HepG2 (cell line): ENCODE measurements around the gene PRKACB. TPM values are rescaled to one million over a fixed set of nuclear protein-coding genes. Genes with fewer than 3 reads are reported as not detected.

Source experiments
- ATAC-seq: fragments of 200-7000 bp; cut with Tn5 transposase; 3 replicates; pipeline ENCODE4 v1.9.1; 2020; ENCODE audit warnings: mild to moderate bottlenecking, moderate library complexity
- BruUV-seq: library from RNA; stranded (reverse); fragments of 400-500 nt; replicated peaks from 2 replicates; lab custom pipeline; 2021; lab: Mats Ljungman, UMichigan
- CTCF ChIA-PET: fragments of 300-600 bp; formaldehyde crosslinking; extraction: SDS; loops from one replicate; lab custom pipeline; 2021; ENCODE audit warnings: low total read pairs, inconsistent platforms, low intra/inter-chr PET ratio; lab: Yijun Ruan, JAX
- POLR2A ChIA-PET: fragments of 350-600 bp; sonication (Branson Sonifier 250); formaldehyde crosslinking; loops from one replicate; lab custom pipeline; 2020; ENCODE audit warnings: antibody characterized with exemption, inconsistent platforms; lab: Yijun Ruan, JAX
- DNase-seq: peaks from one replicate; pipeline ENCODE4 v3.0.0-alpha.2; 2015; ENCODE audit warnings: low spot score
- FAIRE-seq: peaks from 3 replicates; lab custom pipeline; 2011; peaks lifted over from hg19 to GRCh38; lab: Jason Lieb, UNC
- H2AFZ ChIP-seq: one replicate; pipeline ENCODE4 v1.6.1; 2011; ENCODE audit warnings: low read length, inconsistent platforms
- H3K27ac ChIP-seq: fragments of 300-600 bp; 3 replicates; pipeline ENCODE4 v1.8.0; 2011; ENCODE audit warnings: mixed run types, mild to moderate bottlenecking, mixed read lengths, low read length, inconsistent platforms; ENCODE audit not compliant: insufficient read depth; ENCODE audit errors: extremely low read length
- H3K27me3 ChIP-seq, 2 experiments: fragments of 200-600 bp in 1 of 2; 2 replicates in 1 of 2; 3 replicates in 1 of 2; pipeline versions ENCODE4 v1.6.0 to v1.8.0; 2011; ENCODE audit warnings: low read length in 2 of 2, mild to moderate bottlenecking in 2 of 2, moderate library complexity in 2 of 2, inconsistent platforms in 1 of 2; ENCODE audit not compliant: insufficient read depth in 2 of 2, control insufficient read depth in 1 of 2
- H3K36me3 ChIP-seq, 2 experiments: fragments of 200-600 bp in 1 of 2; replicated peaks in 1 of 2; 2 replicates in 1 of 2; 3 replicates in 1 of 2; pipeline versions ENCODE4 v1.5.1 to v1.8.0; 2011; ENCODE audit warnings: low read length in 2 of 2, inconsistent platforms in 1 of 2; ENCODE audit not compliant: insufficient read depth in 2 of 2, control insufficient read depth in 1 of 2
- H3K4me1 ChIP-seq: 2 replicates; pipeline ENCODE4 v1.5.1; 2012; ENCODE audit warnings: low read length, inconsistent platforms; ENCODE audit not compliant: insufficient read depth
- H3K4me2 ChIP-seq: 2 replicates; pipeline ENCODE4 v1.6.0; 2011; ENCODE audit warnings: low read depth, low read length, inconsistent platforms
- H3K4me3 ChIP-seq, 3 experiments: fragments of 200-600 bp in 1 of 3; sonication (generic), shearing (Covaris generic) in 1 of 3; replicated peaks in 1 of 3; 2 replicates each; pipeline ENCODE4 v1.5.1; 2011 to 2016; ENCODE audit warnings: low read length in 3 of 3, inconsistent platforms in 2 of 3, low read depth in 2 of 3, mild to moderate bottlenecking in 2 of 3, control low read depth in 1 of 3, mixed read lengths in 1 of 3; ENCODE audit not compliant: insufficient read depth in 1 of 3
- H3K79me2 ChIP-seq: one replicate; pipeline ENCODE4 v1.6.1; 2011; ENCODE audit warnings: low read length, inconsistent platforms; ENCODE audit not compliant: insufficient read depth
- H3K9ac ChIP-seq: 2 replicates; pipeline ENCODE4 v1.6.0; 2011; ENCODE audit warnings: mild to moderate bottlenecking, low read depth, low read length, inconsistent platforms; ENCODE audit not compliant: insufficient read depth
- H3K9me3 ChIP-seq: 2 replicates; pipeline ENCODE4 v1.5.1; 2012; ENCODE audit warnings: mild to moderate bottlenecking, low read length
- H4K20me1 ChIP-seq: 2 replicates; pipeline ENCODE4 v1.6.0; 2011; ENCODE audit warnings: inconsistent platforms, mild to moderate bottlenecking, low read length, moderate library complexity; ENCODE audit not compliant: insufficient read depth
- ARNTL ChIP-seq: sonication (generic); formaldehyde crosslinking; IDR thresholded peaks from 2 replicates; pipeline ENCODE4 v1.4.0; 2020; ENCODE audit warnings: mild to moderate bottlenecking, missing genetic modification reagents
- CBX1 ChIP-seq: IDR thresholded peaks from one replicate; pipeline ENCODE4 v1.6.1; 2016; ENCODE audit warnings: antibody characterized with exemption, low read depth
- FOXK1 ChIP-seq: sonication (generic); formaldehyde crosslinking; IDR thresholded peaks from 2 replicates; pipeline ENCODE4 v1.4.0; 2020; ENCODE audit warnings: low read depth, missing genetic modification reagents, borderline replicate concordance
- NONO ChIP-seq, 2 experiments: fragments of 450-650 bp in 1 of 2; sonication (generic) in 1 of 2; formaldehyde crosslinking in 1 of 2; IDR thresholded peaks in 1 of 2; conservative IDR thresholded peaks in 1 of 2; 2 replicates each; pipeline versions ENCODE4 v1.6.1 to v1.8.0; 2017 to 2022; ENCODE audit warnings: mild to moderate bottlenecking in 1 of 2, missing genetic modification reagents in 1 of 2, moderate library complexity in 1 of 2
- PAXIP1 ChIP-seq: sonication (generic); formaldehyde crosslinking; conservative IDR thresholded peaks from 2 replicates; pipeline ENCODE4 v1.4.0; 2020; ENCODE audit warnings: mild to moderate bottlenecking, missing genetic modification reagents, moderate library complexity
- PCBP2 ChIP-seq: fragments of 200-400 bp; formaldehyde crosslinking; optimal IDR thresholded peaks from 2 replicates; pipeline ENCODE3; 2018; ENCODE audit warnings: low read length, low read depth; ENCODE audit not compliant: poor library complexity, severe bottlenecking
- PHB2 ChIP-seq: fragments of 450-650 bp; IDR thresholded peaks from 2 replicates; pipeline ENCODE4 v1.6.1; 2018; ENCODE audit not compliant: partially characterized antibody
- ZNF234 ChIP-seq: sonication (generic); formaldehyde crosslinking; conservative IDR thresholded peaks from 2 replicates; pipeline ENCODE4 v1.5.1; 2020; ENCODE audit warnings: mild to moderate bottlenecking, missing genetic modification reagents
- ZNF260 ChIP-seq: sonication (generic); formaldehyde crosslinking; IDR thresholded peaks from 2 replicates; pipeline ENCODE4 v1.4.0; 2020; ENCODE audit warnings: missing genetic modification reagents, low read depth, mild to moderate bottlenecking, borderline replicate concordance
- ZNF598 ChIP-seq: sonication (generic); formaldehyde crosslinking; IDR thresholded peaks from 2 replicates; pipeline ENCODE4 v1.5.1; 2020; ENCODE audit warnings: mild to moderate bottlenecking, missing genetic modification reagents, borderline replicate concordance
- ZNF747 ChIP-seq: sonication (generic); formaldehyde crosslinking; IDR thresholded peaks from 2 replicates; pipeline ENCODE4 v1.8.1; 2023; ENCODE audit warnings: missing genetic modification reagents, mild to moderate bottlenecking, borderline replicate concordance
- in situ Hi-C: cut with HindIII; loops from 2 replicates; pipeline ENCODE4 v1.10.0; 2017; ENCODE audit warnings: low pct_unique_long_range_greater_than_20kb; ENCODE audit not compliant: extremely low pct_ligation_motif_present
- intact Hi-C: fragments of 100-400 bp; cut with micrococcal nuclease; formaldehyde crosslinking; loops from one replicate; pipeline ENCODE4 v1.10.0; 2022; ENCODE audit not compliant: unreplicated experiment
- polyA plus RNA-seq, 8 experiments: library from polyadenylated mRNA; depleted of rRNA in 3 of 8; stranded (reverse) in 7 of 8; unstranded in 1 of 8; fragments of >200 nt; fragmentation: Illumina TruSeq in 4 of 8; extraction: Trizol in 4 of 8; gene quantifications; 2 replicates each; pipeline versions ENCODE4 v1.2.1 to v1.2.3, GENCODE V29; 2011 to 2016; ENCODE audit warnings: low read depth in 4 of 8, missing spikeins in 1 of 8, mixed read lengths in 1 of 8; ENCODE audit not compliant: insufficient read depth in 1 of 8
- total RNA-seq, 5 experiments: library from RNA; depleted of rRNA; stranded (reverse); fragments of >200 nt; fragmentation: Illumina TruSeq; extraction: Trizol; gene quantifications; 2 replicates each; pipeline ENCODE4 v1.2.3, GENCODE V29; 2016; ENCODE audit warnings: low read depth in 1 of 5

The PRKACB gene
- total and polyA plus RNA-seq, 2 of the 13 experiments (the other 11 are each of a cell fraction or from before 2014, with no cell fraction given) = 3.5 to 5.8 TPM

GRCh38 chr1:84217239-84217638, 73.2 kb downstream of the PRKACB start:
- Histone ChIP-seq H3K79me2 (no peaks in the 10 kb centered on the region), H4K20me1 (no peaks in the 10 kb centered on the region), H2AFZ (no peak overlapping the region), H3K9ac (no peak overlapping the region), H3K27me3 (no peaks in the 10 kb centered on the region), H3K4me3 (no peak overlapping the region), H3K9me3 (no peaks in the 10 kb centered on the region), H3K4me2 (no peak overlapping the region), H3K36me3 (no peaks in the 10 kb centered on the region), H3K4me1 (no peaks in the 10 kb centered on the region), H3K27ac (no peak overlapping the region)
- DNase-seq = no peak
- no TSS peak for BruUV-seq
- in situ Hi-C loops = no loop called here
- CTCF ChIA-PET = no interaction called here
- POLR2A ChIA-PET = no interaction called here
- no peak for FAIRE-seq
- TF ChIP-seq PCBP2 = no peak
- TF ChIP-seq ZNF747 (CRISPR knock-in tag) = no peak
- no peak for TF ChIP-seq PHB2
- TF ChIP-seq FOXK1 (CRISPR knock-in tag) = no peak
- TF ChIP-seq ARNTL (CRISPR knock-in tag) = no peak
- TF ChIP-seq PAXIP1 (CRISPR knock-in tag) = no peak
- TF ChIP-seq CBX1 = no peak
- no peak for TF ChIP-seq ZNF260
- no peak for TF ChIP-seq NONO (IDR thresholded peaks at IDR 0.05)
- TF ChIP-seq NONO (CRISPR knock-in tag; conservative IDR thresholded peaks at IDR 0.05) = no peak
- TF ChIP-seq ZNF598 (CRISPR knock-in tag) = no peak
- no peak for TF ChIP-seq ZNF234 (CRISPR knock-in tag)
- no peak for ATAC-seq
- intact Hi-C loops = no loop called here
